Tibial nerve (tissue), 4 donors: ENCODE results near the gene ATN1.

Experiments used
- EP300 ChIP-seq, 2 donors: sonication (generic); formaldehyde crosslinking; IDR thresholded peaks; one replicate each; pipeline ENCODE4 v1.6.1; 2017; ENCODE audit warnings: antibody characterized with exemption in 2 of 2, mild to moderate bottlenecking in 1 of 2
- TF ChIP-seq, protein P1 (sequence below), 5 experiments: fragments of 200-600 bp in 3 of 5; fragments of 450-650 bp in 2 of 5; sonication (generic) in 3 of 5; IDR thresholded peaks; one replicate each; pipeline ENCODE4 v1.5.1; 2016 to 2019; ENCODE audit warnings: antibody characterized with exemption in 5 of 5, mild to moderate bottlenecking in 3 of 5, moderate library complexity in 2 of 5

DNA sequence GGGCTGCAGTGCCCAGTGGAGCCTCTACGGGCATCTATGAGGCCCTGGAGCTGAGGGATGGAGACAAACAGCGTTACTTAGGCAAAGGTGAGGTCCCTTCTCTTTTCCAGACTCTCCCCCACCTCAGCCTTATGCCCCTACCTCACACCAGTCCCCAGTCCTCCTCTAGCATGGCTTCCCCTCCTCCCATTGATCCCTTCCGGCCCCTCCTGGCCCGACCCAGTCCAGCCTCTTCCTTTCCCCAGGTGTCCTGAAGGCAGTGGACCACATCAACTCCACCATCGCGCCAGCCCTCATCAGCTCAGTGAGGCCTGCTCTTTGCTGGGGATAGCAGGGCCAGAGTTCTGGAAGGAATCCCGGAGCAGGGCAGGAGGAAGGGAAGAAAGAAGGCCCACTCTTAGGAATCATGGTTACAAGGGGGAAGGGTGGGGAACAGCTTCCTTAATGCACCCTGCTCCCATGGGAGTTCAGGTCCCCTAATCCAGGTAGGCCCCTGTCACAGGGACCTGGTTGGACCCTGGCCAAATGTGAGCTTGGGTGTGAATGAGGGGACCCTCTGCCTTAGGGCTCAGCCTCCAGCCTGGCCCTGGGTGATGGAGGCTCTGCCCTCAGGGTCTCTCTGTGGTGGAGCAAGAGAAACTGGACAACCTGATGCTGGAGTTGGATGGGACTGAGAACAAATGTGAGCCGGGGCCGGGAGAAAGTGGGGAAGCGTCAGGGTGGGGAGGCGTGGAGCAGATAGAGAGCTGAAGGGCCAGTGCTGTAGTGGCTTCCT, 11.1 kb upstream of the ATN1 start:
- no peak for TF ChIP-seq EP300 (IDR thresholded peaks at IDR 0.05)
- TF ChIP-seq, protein P1, sequence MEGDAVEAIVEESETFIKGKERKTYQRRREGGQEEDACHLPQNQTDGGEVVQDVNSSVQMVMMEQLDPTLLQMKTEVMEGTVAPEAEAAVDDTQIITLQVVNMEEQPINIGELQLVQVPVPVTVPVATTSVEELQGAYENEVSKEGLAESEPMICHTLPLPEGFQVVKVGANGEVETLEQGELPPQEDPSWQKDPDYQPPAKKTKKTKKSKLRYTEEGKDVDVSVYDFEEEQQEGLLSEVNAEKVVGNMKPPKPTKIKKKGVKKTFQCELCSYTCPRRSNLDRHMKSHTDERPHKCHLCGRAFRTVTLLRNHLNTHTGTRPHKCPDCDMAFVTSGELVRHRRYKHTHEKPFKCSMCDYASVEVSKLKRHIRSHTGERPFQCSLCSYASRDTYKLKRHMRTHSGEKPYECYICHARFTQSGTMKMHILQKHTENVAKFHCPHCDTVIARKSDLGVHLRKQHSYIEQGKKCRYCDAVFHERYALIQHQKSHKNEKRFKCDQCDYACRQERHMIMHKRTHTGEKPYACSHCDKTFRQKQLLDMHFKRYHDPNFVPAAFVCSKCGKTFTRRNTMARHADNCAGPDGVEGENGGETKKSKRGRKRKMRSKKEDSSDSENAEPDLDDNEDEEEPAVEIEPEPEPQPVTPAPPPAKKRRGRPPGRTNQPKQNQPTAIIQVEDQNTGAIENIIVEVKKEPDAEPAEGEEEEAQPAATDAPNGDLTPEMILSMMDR (IDR thresholded peaks at IDR 0.05): no peak
